ENCODE results near the gene ANKRD29. TPM values are rescaled to one million over a fixed set of nuclear protein-coding genes. Genes with fewer than 3 reads are reported as not detected.

ANKRD29 gene
- total RNA-seq, 1 donor from 2014 or later, result 1.2 TPM

- TF ChIP-seq CTCF (conservative IDR thresholded peaks at IDR 0.05; ENCODE audit: low read depth, low read length), result no peak
- H3K4me3 ChIP-seq (ENCODE audit: low read depth, low read length), result no peak overlapping the region
- no peak for DNase-seq (ENCODE audit: low read depth)
Observed at GRCh38 chr18:23694637-23695430, 32.1 kb upstream of the ANKRD29 start.

GRCh38 chr18:23693846-23694245 is 31.1 kb upstream of the ANKRD29 start:
- TF ChIP-seq CTCF (conservative IDR thresholded peaks at IDR 0.05; ENCODE audit: low read depth, low read length), result no peak
- H3K4me3 ChIP-seq (ENCODE audit: low read depth, low read length), result no peak overlapping the region
- DNase-seq (ENCODE audit: low read depth), result no peak

DNA sequence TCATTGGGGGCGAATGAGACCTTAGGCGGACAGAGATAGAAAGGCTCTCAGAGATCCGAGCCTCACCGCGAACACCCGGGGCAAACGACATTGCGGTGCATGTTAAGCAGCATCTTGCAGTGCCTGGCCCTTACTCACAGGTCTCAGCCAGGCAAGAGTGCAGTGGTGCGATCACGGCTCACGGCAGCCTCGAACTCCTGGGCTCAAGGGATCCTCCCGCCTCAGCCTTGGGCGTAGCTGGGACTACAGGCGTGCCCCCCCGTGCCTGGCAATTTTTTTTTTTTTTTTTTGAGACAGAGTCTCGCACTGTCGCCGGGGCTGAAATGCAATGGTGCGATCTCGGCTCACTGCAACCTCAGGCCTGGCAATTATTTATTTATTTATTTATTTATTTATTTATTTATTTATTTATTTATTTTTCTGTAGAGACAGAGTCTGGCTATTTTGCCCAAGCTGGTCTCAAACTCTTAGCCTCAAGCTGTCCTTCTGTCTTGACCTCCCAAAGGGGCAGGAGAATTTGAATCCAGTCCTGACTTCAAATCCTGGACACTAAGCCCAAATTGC is 27.9 kb upstream of the ANKRD29 start:
- H3K4me3 ChIP-seq (ENCODE audit: low read depth, low read length), result peak overlapping the region; percentile 72
- no peak for DNase-seq (ENCODE audit: low read depth)
- TF ChIP-seq CTCF (conservative IDR thresholded peaks at IDR 0.05; ENCODE audit: low read depth, low read length), result no peak

DNA sequence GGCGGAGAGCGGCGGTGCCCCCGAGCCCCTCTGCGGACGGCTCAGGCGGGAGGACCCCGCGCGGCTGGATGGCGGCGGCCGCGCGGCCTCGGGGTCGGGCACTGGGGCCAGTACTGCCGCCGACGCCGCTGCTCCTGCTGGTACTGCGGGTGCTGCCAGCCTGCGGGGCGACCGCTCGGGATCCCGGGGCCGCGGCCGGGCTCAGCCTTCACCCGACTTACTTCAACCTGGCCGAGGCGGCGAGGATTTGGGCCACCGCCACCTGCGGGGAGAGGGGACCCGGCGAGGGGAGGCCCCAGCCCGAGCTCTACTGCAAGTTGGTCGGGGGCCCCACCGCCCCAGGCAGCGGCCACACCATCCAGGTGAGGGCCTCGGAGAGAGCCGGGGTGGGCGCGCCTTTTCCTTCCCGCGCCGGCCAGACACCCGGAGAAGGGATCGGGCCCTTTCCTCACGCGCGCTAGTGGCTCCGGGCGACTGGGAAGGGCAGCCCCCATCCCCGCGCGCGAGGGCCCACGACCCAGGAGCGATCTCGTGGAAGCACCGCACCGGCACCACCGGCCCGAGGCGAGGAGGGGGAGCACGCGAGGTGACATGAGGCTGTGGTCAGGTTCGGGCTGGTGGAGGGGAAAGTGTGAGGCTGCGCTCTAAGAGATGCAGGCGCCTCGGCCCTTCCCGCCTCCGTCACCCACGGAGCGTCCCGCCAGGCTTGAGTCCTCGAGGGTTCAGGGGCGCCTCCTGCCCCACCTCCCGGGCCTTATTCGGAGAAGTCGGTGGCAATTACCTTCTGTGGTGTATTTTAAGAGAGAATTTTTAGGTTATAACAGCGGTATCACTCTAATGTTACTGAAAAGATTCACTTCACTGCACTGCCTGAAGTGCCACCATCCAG is 27.1 kb upstream of the ANKRD29 start:
- DNase-seq (ENCODE audit: low read depth), result no peak
- peak overlapping the region; percentile 72 for H3K4me3 ChIP-seq (ENCODE audit: low read depth, low read length)
- no peak for TF ChIP-seq CTCF (conservative IDR thresholded peaks at IDR 0.05; ENCODE audit: low read depth, low read length)

DNA sequence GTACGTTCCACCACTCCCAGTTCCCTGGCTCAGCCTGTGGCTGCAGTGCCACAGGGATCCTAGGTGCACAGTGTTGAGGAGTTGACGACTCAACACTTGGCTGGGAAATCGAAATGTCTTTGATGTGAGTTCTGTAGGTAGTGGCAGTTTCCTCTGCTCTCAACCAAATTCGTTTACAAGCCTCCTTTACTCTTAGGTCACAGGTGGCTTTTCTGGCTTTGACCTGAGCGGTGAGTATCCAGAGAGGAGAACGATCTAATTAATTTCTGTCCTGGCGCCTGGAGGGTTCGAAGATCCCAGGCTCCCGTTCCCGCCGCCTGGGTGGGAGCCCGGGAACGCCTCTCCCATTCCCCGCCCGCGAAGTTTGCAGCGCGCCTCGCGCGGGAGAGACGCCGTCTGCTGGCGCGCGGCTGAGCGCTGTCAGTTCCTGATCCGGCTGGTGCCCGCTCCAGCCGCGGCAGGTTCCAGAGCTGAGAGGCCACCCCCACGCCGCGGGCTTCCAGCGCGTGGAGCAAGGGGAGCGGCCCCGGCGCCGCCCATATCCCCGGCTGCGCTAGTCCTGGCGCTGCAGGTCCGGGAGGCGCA is 26.4 kb upstream of the ANKRD29 start, which contains the start of gene LAMA3:
Gene LAMA3, plus strand, starts transcription at position 423 of the 585 bp plus-strand sequence. CDS start 231 bp downstream, outside the sequence.
- DNase-seq (ENCODE audit: low read depth), result no peak
- peak within 1 kb of the TSS; percentile 72 for H3K4me3 ChIP-seq (ENCODE audit: low read depth, low read length)

More for the DNA sequence above, 26.4 kb upstream of the ANKRD29 start, which contains the start of gene LAMA3:
- no peak for TF ChIP-seq CTCF (conservative IDR thresholded peaks at IDR 0.05; ENCODE audit: low read depth, low read length)

Measured in epithelial cell of proximal tubule (primary cell).